OCI-LY3 (cell line): ENCODE data around the gene PTN.

Experiments
- EZH2phosphoT487 ChIP-seq: fragments of 200-600 bp; shearing (Covaris generic); IDR thresholded peaks from 2 replicates; pipeline ENCODE4 v1.6.1; 2018; ENCODE audit warnings: antibody characterized with exemption, mixed run types, low read depth
- TF ChIP-seq, protein P1 (sequence below): fragments of 200-600, 300-600 bp; sonication (generic); IDR thresholded peaks from 2 replicates; pipeline ENCODE4 v1.5.1; 2014; ENCODE audit warnings: antibody characterized with exemption, low read length, low read depth

DNA sequence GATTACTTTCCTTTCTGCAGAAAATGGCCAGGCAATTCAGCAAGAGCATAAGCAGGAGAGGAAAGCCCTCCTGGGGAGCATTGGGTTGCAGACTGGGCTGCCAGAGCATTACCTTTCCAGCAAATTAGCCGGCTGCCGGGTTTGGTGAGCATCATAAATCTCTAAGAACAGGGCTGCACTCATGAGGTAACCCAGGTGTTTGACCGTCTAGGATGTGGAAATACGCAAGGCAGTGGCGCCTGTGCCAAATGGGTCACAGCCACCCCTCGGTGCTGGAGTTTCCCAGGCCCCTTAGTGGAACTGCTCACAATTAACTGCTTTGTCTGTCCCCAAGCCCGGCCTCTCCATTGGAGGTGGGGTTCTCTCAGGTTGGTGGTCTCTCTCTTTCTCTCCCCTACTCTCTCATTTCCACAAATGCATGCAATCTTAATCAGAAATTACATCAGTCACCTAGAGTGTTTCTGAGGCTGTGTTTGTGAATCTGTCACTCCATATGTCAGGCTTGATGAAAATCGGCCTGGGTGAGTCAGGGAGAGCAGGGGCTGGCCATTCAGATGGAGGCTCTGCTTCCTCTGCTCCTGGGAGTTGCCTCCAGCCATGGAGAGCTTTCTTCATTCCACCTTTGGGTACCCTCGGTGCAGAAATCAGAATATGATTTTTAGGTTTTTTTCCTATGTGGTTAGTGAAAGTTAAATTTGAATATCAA is 26.7 kb downstream of the PTN start:
- TF ChIP-seq, protein P1, sequence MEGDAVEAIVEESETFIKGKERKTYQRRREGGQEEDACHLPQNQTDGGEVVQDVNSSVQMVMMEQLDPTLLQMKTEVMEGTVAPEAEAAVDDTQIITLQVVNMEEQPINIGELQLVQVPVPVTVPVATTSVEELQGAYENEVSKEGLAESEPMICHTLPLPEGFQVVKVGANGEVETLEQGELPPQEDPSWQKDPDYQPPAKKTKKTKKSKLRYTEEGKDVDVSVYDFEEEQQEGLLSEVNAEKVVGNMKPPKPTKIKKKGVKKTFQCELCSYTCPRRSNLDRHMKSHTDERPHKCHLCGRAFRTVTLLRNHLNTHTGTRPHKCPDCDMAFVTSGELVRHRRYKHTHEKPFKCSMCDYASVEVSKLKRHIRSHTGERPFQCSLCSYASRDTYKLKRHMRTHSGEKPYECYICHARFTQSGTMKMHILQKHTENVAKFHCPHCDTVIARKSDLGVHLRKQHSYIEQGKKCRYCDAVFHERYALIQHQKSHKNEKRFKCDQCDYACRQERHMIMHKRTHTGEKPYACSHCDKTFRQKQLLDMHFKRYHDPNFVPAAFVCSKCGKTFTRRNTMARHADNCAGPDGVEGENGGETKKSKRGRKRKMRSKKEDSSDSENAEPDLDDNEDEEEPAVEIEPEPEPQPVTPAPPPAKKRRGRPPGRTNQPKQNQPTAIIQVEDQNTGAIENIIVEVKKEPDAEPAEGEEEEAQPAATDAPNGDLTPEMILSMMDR = no peak
- TF ChIP-seq EZH2phosphoT487 = no peak
